GM23338 (cell line): Measurements from ENCODE around the gene CNDP1. TPM values are rescaled to one million over a fixed set of nuclear protein-coding genes. Genes with fewer than 3 reads are reported as not detected.

Source experiments
- ATAC-seq: fragments of 200-7000 bp; cut with Tn5 transposase; 3 replicates; pipeline ENCODE4 v1.9.1; 2020
- DNase-seq: peaks from one replicate; pipeline ENCODE4 v3.0.0-alpha.2; 2015; ENCODE audit warnings: low spot score
- H2AFZ ChIP-seq: fragments of 200-600 bp; sonication (generic); 2 replicates; pipeline ENCODE4 v1.8.0; 2016; ENCODE audit warnings: antibody characterized with exemption, mild to moderate bottlenecking, moderate library complexity
- H3F3A ChIP-seq: fragments of 200-600 bp; sonication (generic); replicated peaks from 2 replicates; pipeline ENCODE4 v1.8.0; 2017; ENCODE audit warnings: antibody characterized with exemption, mixed run types, low read depth
- H3K27ac ChIP-seq: fragments of 200-600 bp; sonication (generic); 2 replicates; pipeline ENCODE4 v1.6.1; 2016; ENCODE audit warnings: low read depth
- H3K27me3 ChIP-seq: fragments of 200-600 bp; sonication (generic); 2 replicates; pipeline ENCODE4 v1.8.0; 2016; ENCODE audit warnings: mild to moderate bottlenecking, mixed run types, moderate library complexity; ENCODE audit not compliant: insufficient read depth
- H3K36me3 ChIP-seq: fragments of 200-600 bp; sonication (generic); 2 replicates; pipeline ENCODE4 v1.8.0; 2016; ENCODE audit warnings: mild to moderate bottlenecking; ENCODE audit not compliant: insufficient read depth
- H3K4me1 ChIP-seq: fragments of 200-600 bp; sonication (generic); 2 replicates; pipeline ENCODE4 v1.8.0; 2016; ENCODE audit warnings: mild to moderate bottlenecking, moderate library complexity; ENCODE audit not compliant: insufficient read depth
- H3K4me2 ChIP-seq: fragments of 200-600 bp; sonication (generic); 2 replicates; pipeline ENCODE4 v1.7.1; 2017; ENCODE audit warnings: mixed run types
- H3K4me3 ChIP-seq: fragments of 200-600 bp; sonication (generic); 2 replicates; pipeline ENCODE4 v1.6.1; 2016; ENCODE audit warnings: mixed run types
- H3K79me2 ChIP-seq: fragments of 200-600 bp; sonication (generic); replicated peaks from 2 replicates; pipeline ENCODE4 v1.8.0; 2017; ENCODE audit warnings: mild to moderate bottlenecking; ENCODE audit not compliant: insufficient read depth
- H3K9me2 ChIP-seq: fragments of 200-600 bp; sonication (generic); 2 replicates; pipeline ENCODE4 v1.8.0; 2017; ENCODE audit not compliant: insufficient read depth
- H4K20me1 ChIP-seq: fragments of 200-600 bp; sonication (generic); replicated peaks from 2 replicates; pipeline ENCODE4 v1.8.0; 2017; ENCODE audit warnings: mild to moderate bottlenecking; ENCODE audit not compliant: insufficient read depth
- H3K27ac Mint-ChIP-seq: 2 replicates; pipeline ENCODE4 v1.8.0; 2020; ENCODE audit warnings: inconsistent platforms, mild to moderate bottlenecking, moderate library complexity, mixed read lengths
- H3K27me3 Mint-ChIP-seq: 3 replicates; pipeline ENCODE4 v1.8.0; 2022; ENCODE audit warnings: low read depth, mild to moderate bottlenecking, moderate library complexity, mixed read lengths, inconsistent platforms; ENCODE audit not compliant: insufficient read depth, poor library complexity
- H3K36me3 Mint-ChIP-seq: 3 replicates; pipeline ENCODE4 v1.8.0; 2021; ENCODE audit warnings: low read depth, mild to moderate bottlenecking, inconsistent platforms, moderate library complexity, mixed read lengths
- H3K4me1 Mint-ChIP-seq: 3 replicates; pipeline ENCODE4 v1.8.0; 2020; ENCODE audit warnings: mild to moderate bottlenecking, inconsistent platforms, mixed read lengths
- H3K4me3 Mint-ChIP-seq: 3 replicates; pipeline ENCODE4 v1.8.0; 2021; ENCODE audit warnings: moderate library complexity, mild to moderate bottlenecking, inconsistent platforms, mixed read lengths
- H3K9me3 Mint-ChIP-seq: 3 replicates; pipeline ENCODE4 v1.8.0; 2020; ENCODE audit warnings: moderate library complexity, mild to moderate bottlenecking, inconsistent platforms, mixed read lengths
- CREB1 ChIP-seq: fragments of 250-450 bp; sonication (Bioruptor Pico); IDR thresholded peaks from 2 replicates; pipeline ENCODE4 v1.5.0; 2020; ENCODE audit warnings: low read depth, mild to moderate bottlenecking, moderate library complexity
- EZH2 ChIP-seq: fragments of 200-600 bp; sonication (generic); IDR thresholded peaks from one replicate; pipeline ENCODE4 v1.8.0; 2017; ENCODE audit warnings: antibody characterized with exemption, mild to moderate bottlenecking, low read depth; ENCODE audit not compliant: unreplicated experiment
- EZH2phosphoT487 ChIP-seq: fragments of 200-600 bp; sonication (generic); IDR thresholded peaks from one replicate; pipeline ENCODE4 v1.8.1; 2018; ENCODE audit warnings: antibody characterized with exemption; ENCODE audit not compliant: unreplicated experiment
- JUNB ChIP-seq: IDR thresholded peaks from one replicate; pipeline ENCODE4 v1.6.1; 2016; ENCODE audit warnings: antibody characterized with exemption; ENCODE audit not compliant: unreplicated experiment
- NANOG ChIP-seq: IDR thresholded peaks from 2 replicates; pipeline ENCODE4 v1.6.1; 2016; ENCODE audit warnings: antibody characterized with exemption, borderline replicate concordance
- POLR2AphosphoS5 ChIP-seq: IDR thresholded peaks from 2 replicates; pipeline ENCODE4 v1.6.1; 2016; ENCODE audit warnings: antibody characterized with exemption, low read depth
- STAT1 ChIP-seq: IDR thresholded peaks from one replicate; pipeline ENCODE4 v1.6.1; 2016; ENCODE audit warnings: antibody characterized with exemption; ENCODE audit not compliant: unreplicated experiment
- ZNF114 ChIP-seq: fragments of 250-450 bp; sonication (Bioruptor Pico); IDR thresholded peaks from 2 replicates; pipeline ENCODE4 v1.5.0; 2020; ENCODE audit warnings: mild to moderate bottlenecking, moderate library complexity
- ZNF331 ChIP-seq: fragments of 250-450 bp; sonication (Bioruptor Pico); IDR thresholded peaks from 2 replicates; pipeline ENCODE4 v1.5.0; 2020; ENCODE audit warnings: low read depth, mild to moderate bottlenecking, moderate library complexity
- polyA plus RNA-seq: library from polyadenylated mRNA; unstranded; fragments of >200 nt; fragmentation: Nextera tagmentation; extraction: Ambion mirVana; gene quantifications from 2 replicates; pipeline ENCODE4 v1.2.1, GENCODE V29; 2016
- total RNA-seq: library from RNA; depleted of rRNA; stranded (reverse); fragments of >200 nt; shearing (Covaris generic); gene quantifications from 2 replicates; pipeline ENCODE4 v1.2.3, GENCODE V29; 2014
- TF ChIP-seq, protein P1 (sequence below), 2 experiments: fragments of 200-600 bp in 1 of 2; sonication (generic) in 1 of 2; conservative IDR thresholded peaks; 2 replicates each; pipeline versions ENCODE4 v1.5.1 to v1.6.1; 2016 to 2017; ENCODE audit warnings: antibody characterized with exemption in 2 of 2, low read depth in 2 of 2, mild to moderate bottlenecking in 2 of 2, moderate library complexity in 1 of 2
- TF ChIP-seq, protein P2 (sequence below): fragments of 250-450 bp; sonication (Bioruptor Pico); IDR thresholded peaks from 2 replicates; pipeline ENCODE4 v1.5.0; 2020; ENCODE audit warnings: mild to moderate bottlenecking, moderate library complexity
- TF ChIP-seq, protein P3 (sequence below): IDR thresholded peaks from 2 replicates; pipeline ENCODE4 v1.6.1; 2016; ENCODE audit warnings: antibody characterized with exemption
- TF ChIP-seq, protein P4 (sequence below): IDR thresholded peaks from one replicate; pipeline ENCODE4 v1.6.1; 2018; ENCODE audit warnings: antibody characterized with exemption; ENCODE audit not compliant: unreplicated experiment

CNDP1 gene
- total and polyA plus RNA-seq, 2 experiments from 2014 or later: 0.03 to 0.11 TPM

GRCh38 chr18:74590671-74591070 is 56.4 kb downstream of the CNDP1 start:
- H3K36me3 Mint-ChIP-seq: peaks cover 19% of the 10 kb centered on the region; the same call in 2 of the 3 replicates
- H3K36me3 ChIP-seq: no peaks in the 10 kb centered on the region

More at GRCh38 chr18:74590671-74591070, 56.4 kb downstream of the CNDP1 start:
- Mint-ChIP-seq H3K27me3 (no peaks in the 10 kb centered on the region), H3K4me3 (no peak overlapping the region), H3K27ac (no peak overlapping the region), H3K9me3 (no peaks in the 10 kb centered on the region; the same call in 2 of the 3 replicates), H3K4me1 (peaks cover 4% of the 10 kb centered on the region)
- Histone ChIP-seq H3K4me3 (no peak overlapping the region), H3F3A (no peaks in the 10 kb centered on the region), H3K27me3 (peaks cover 11% of the 10 kb centered on the region; the same call in 1 of the 2 replicates), H4K20me1 (no peaks in the 10 kb centered on the region; the same call in 1 of the 2 replicates), H2AFZ (no peak overlapping the region), H3K27ac (no peak overlapping the region), H3K9me2 (no peaks in the 10 kb centered on the region), H3K4me2 (no peak overlapping the region), H3K79me2 (peaks cover 3% of the 10 kb centered on the region; the same call in 1 of the 2 replicates), H3K4me1 (peaks cover 5% of the 10 kb centered on the region)
- no peak for DNase-seq
- TF ChIP-seq, protein P1, sequence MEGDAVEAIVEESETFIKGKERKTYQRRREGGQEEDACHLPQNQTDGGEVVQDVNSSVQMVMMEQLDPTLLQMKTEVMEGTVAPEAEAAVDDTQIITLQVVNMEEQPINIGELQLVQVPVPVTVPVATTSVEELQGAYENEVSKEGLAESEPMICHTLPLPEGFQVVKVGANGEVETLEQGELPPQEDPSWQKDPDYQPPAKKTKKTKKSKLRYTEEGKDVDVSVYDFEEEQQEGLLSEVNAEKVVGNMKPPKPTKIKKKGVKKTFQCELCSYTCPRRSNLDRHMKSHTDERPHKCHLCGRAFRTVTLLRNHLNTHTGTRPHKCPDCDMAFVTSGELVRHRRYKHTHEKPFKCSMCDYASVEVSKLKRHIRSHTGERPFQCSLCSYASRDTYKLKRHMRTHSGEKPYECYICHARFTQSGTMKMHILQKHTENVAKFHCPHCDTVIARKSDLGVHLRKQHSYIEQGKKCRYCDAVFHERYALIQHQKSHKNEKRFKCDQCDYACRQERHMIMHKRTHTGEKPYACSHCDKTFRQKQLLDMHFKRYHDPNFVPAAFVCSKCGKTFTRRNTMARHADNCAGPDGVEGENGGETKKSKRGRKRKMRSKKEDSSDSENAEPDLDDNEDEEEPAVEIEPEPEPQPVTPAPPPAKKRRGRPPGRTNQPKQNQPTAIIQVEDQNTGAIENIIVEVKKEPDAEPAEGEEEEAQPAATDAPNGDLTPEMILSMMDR (conservative IDR thresholded peaks at IDR 0.05; ENCODE audit: low read depth in 2 of 2): no peak
- TF ChIP-seq, protein P2, sequence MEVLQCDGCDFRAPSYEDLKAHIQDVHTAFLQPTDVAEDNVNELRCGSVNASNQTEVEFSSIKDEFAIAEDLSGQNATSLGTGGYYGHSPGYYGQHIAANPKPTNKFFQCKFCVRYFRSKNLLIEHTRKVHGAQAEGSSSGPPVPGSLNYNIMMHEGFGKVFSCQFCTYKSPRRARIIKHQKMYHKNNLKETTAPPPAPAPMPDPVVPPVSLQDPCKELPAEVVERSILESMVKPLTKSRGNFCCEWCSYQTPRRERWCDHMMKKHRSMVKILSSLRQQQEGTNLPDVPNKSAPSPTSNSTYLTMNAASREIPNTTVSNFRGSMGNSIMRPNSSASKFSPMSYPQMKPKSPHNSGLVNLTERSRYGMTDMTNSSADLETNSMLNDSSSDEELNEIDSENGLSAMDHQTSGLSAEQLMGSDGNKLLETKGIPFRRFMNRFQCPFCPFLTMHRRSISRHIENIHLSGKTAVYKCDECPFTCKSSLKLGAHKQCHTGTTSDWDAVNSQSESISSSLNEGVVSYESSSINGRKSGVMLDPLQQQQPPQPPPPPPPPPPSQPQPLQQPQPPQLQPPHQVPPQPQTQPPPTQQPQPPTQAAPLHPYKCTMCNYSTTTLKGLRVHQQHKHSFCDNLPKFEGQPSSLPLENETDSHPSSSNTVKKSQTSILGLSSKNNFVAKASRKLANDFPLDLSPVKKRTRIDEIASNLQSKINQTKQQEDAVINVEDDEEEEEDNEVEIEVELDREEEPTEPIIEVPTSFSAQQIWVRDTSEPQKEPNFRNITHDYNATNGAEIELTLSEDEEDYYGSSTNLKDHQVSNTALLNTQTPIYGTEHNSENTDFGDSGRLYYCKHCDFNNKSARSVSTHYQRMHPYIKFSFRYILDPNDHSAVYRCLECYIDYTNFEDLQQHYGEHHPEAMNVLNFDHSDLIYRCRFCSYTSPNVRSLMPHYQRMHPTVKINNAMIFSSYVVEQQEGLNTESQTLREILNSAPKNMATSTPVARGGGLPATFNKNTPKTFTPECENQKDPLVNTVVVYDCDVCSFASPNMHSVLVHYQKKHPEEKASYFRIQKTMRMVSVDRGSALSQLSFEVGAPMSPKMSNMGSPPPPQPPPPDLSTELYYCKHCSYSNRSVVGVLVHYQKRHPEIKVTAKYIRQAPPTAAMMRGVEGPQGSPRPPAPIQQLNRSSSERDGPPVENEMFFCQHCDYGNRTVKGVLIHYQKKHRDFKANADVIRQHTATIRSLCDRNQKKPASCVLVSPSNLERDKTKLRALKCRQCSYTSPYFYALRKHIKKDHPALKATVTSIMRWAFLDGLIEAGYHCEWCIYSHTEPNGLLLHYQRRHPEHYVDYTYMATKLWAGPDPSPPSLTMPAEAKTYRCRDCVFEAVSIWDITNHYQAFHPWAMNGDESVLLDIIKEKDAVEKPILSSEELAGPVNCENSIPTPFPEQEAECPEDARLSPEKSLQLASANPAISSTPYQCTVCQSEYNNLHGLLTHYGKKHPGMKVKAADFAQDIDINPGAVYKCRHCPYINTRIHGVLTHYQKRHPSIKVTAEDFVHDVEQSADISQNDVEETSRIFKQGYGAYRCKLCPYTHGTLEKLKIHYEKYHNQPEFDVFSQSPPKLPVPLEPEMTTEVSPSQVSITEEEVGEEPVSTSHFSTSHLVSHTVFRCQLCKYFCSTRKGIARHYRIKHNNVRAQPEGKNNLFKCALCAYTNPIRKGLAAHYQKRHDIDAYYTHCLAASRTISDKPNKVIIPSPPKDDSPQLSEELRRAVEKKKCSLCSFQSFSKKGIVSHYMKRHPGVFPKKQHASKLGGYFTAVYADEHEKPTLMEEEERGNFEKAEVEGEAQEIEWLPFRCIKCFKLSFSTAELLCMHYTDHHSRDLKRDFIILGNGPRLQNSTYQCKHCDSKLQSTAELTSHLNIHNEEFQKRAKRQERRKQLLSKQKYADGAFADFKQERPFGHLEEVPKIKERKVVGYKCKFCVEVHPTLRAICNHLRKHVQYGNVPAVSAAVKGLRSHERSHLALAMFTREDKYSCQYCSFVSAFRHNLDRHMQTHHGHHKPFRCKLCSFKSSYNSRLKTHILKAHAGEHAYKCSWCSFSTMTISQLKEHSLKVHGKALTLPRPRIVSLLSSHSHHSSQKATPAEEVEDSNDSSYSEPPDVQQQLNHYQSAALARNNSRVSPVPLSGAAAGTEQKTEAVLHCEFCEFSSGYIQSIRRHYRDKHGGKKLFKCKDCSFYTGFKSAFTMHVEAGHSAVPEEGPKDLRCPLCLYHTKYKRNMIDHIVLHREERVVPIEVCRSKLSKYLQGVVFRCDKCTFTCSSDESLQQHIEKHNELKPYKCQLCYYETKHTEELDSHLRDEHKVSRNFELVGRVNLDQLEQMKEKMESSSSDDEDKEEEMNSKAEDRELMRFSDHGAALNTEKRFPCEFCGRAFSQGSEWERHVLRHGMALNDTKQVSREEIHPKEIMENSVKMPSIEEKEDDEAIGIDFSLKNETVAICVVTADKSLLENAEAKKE (CRISPR knock-in tag): no peak
- TF ChIP-seq EZH2phosphoT487: no peak
- TF ChIP-seq JUNB: no peak
- no peak for TF ChIP-seq POLR2AphosphoS5
- TF ChIP-seq, protein P3, sequence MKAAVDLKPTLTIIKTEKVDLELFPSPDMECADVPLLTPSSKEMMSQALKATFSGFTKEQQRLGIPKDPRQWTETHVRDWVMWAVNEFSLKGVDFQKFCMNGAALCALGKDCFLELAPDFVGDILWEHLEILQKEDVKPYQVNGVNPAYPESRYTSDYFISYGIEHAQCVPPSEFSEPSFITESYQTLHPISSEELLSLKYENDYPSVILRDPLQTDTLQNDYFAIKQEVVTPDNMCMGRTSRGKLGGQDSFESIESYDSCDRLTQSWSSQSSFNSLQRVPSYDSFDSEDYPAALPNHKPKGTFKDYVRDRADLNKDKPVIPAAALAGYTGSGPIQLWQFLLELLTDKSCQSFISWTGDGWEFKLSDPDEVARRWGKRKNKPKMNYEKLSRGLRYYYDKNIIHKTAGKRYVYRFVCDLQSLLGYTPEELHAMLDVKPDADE: no peak
- TF ChIP-seq STAT1: no peak
- no peak for TF ChIP-seq NANOG
- no peak for TF ChIP-seq EZH2
- no peak for TF ChIP-seq ZNF331 (CRISPR knock-in tag)
- TF ChIP-seq, protein P4, sequence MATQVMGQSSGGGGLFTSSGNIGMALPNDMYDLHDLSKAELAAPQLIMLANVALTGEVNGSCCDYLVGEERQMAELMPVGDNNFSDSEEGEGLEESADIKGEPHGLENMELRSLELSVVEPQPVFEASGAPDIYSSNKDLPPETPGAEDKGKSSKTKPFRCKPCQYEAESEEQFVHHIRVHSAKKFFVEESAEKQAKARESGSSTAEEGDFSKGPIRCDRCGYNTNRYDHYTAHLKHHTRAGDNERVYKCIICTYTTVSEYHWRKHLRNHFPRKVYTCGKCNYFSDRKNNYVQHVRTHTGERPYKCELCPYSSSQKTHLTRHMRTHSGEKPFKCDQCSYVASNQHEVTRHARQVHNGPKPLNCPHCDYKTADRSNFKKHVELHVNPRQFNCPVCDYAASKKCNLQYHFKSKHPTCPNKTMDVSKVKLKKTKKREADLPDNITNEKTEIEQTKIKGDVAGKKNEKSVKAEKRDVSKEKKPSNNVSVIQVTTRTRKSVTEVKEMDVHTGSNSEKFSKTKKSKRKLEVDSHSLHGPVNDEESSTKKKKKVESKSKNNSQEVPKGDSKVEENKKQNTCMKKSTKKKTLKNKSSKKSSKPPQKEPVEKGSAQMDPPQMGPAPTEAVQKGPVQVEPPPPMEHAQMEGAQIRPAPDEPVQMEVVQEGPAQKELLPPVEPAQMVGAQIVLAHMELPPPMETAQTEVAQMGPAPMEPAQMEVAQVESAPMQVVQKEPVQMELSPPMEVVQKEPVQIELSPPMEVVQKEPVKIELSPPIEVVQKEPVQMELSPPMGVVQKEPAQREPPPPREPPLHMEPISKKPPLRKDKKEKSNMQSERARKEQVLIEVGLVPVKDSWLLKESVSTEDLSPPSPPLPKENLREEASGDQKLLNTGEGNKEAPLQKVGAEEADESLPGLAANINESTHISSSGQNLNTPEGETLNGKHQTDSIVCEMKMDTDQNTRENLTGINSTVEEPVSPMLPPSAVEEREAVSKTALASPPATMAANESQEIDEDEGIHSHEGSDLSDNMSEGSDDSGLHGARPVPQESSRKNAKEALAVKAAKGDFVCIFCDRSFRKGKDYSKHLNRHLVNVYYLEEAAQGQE: no peak
- TF ChIP-seq CREB1: no peak
- TF ChIP-seq ZNF114: no peak
- ATAC-seq: no peak
